Sigmoid colon (tissue), 4 donors: ENCODE data around the gene ZFP90.

Experiments used
- CTCF ChIP-seq, 4 experiments: fragments of 450-650 bp in 3 of 4; fragments of 200-600 bp in 1 of 4; IDR thresholded peaks; one replicate each; pipeline ENCODE4 v1.5.1; 2016 to 2019; ENCODE audit warnings: antibody characterized with exemption in 4 of 4, mild to moderate bottlenecking in 3 of 4, moderate library complexity in 2 of 4
- POLR2A ChIP-seq, 2 donors: fragments of 450-650 bp; IDR thresholded peaks; one replicate each; pipeline ENCODE4 v1.6.1; 2016; ENCODE audit warnings: antibody characterized with exemption in 2 of 2, mild to moderate bottlenecking in 2 of 2, moderate library complexity in 2 of 2
- POLR2AphosphoS5 ChIP-seq, 4 donors: sonication (generic); formaldehyde crosslinking; IDR thresholded peaks; one replicate each; pipeline ENCODE4 v1.6.1; 2017; ENCODE audit warnings: antibody characterized with exemption in 4 of 4

- TF ChIP-seq CTCF (IDR thresholded peaks at IDR 0.05) (no peak), POLR2AphosphoS5 (IDR thresholded peaks at IDR 0.05) (no peak), POLR2A (IDR thresholded peaks at IDR 0.05) (no peak)
These were observed 46.9 kb upstream of the ZFP90 start for GRCh38 chr16:68492151-68492542.
